A549 treated with AZD2906 at 1 μM for 4 hours (cell line): ENCODE measurements around the gene PHLPP1. TPM values are rescaled to one million over a fixed set of nuclear protein-coding genes. Genes with fewer than 3 reads are reported as not detected.

ENCODE experiments used
- total RNA-seq: library from RNA; stranded (reverse); fragments of 200-300 nt; extraction: Qiagen RNA extraction; gene quantifications from 5 replicates; pipeline ENCODE4 v1.2.3, GENCODE V29; 2022

The PHLPP1 gene
- 6.4 to 8.4 TPM (median 8.1 TPM) in 5 replicates for total RNA-seq

GRCh38 chr18:62715436-62715758 is at the start of gene PHLPP1:
Gene PHLPP1 (plus strand): TSS chr18:62715541. CDS start chr18:62715684, 143 bp downstream.

Other genes starting within 250 kb of the PHLPP1 start
- 8.3 to 9.7 TPM (median 9.2 TPM) in 5 replicates for gene ZCCHC2, start 192.5 kb upstream of the PHLPP1 start, total RNA-seq